OCI-LY3 (cell line): ENCODE results near the gene MTCL3.

Experiments used
- CTCF ChIP-seq: fragments of 200-600, 300-600 bp; sonication (generic); IDR thresholded peaks from 2 replicates; pipeline ENCODE4 v1.5.1; 2014; ENCODE audit warnings: antibody characterized with exemption, low read length, low read depth
- EZH2phosphoT487 ChIP-seq: fragments of 200-600 bp; shearing (Covaris generic); IDR thresholded peaks from 2 replicates; pipeline ENCODE4 v1.6.1; 2018; ENCODE audit warnings: antibody characterized with exemption, mixed run types, low read depth

- no peak for TF ChIP-seq CTCF
- TF ChIP-seq EZH2phosphoT487: no peak
These were observed 885 bp downstream of the MTCL3 start for GRCh38 chr6:127518191-127518709.
